ENCODE data around the gene ANKRD63. TPM values are rescaled to one million over a fixed set of nuclear protein-coding genes. Genes with fewer than 3 reads are reported as not detected.

Gene ANKRD63
- total and polyA plus RNA-seq, 9 of the 15 experiments (the other 6 are each of a cell fraction or from before 2014, with no cell fraction given): 1.3 to 2.0 (median 1.8) TPM; not detected in 6

DNA sequence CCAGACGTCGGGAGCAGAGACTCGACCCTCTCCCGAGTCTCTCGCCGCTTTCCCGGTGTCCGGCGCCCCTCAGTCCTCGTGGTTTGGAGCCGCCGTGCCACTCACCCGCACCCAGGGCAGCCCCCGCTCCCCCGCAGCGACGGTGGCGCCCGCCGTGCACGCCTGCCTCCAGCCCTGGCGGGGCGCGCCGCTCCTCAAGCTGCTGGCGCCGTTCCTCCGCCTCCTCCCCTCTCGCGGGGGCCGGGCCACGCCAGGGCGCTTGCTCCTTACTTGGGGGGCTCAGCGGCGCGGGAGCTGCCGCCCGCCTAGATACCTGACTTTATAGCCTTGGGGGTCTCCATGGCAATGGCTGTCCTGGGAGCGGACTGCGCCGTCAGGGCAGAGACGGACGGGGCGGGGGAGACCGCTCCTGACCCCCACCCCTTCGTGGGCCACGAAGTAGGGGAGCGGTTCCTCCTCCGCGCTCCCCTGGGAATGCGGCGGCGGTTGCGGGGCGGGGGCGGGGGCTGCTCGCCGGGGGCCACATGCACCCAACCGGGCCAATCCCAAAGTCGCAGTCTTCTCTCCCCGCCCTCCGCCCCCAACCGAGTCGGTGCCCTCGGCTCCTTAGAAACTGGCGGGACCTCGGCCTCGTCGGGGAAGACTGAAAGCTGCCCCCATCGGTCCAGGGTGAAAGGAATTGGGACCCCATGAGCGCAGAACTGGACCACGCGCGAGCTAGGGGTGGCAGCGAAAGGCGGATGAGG, at the start of gene ANKRD63 (continued):
- TF ChIP-seq, protein P1, sequence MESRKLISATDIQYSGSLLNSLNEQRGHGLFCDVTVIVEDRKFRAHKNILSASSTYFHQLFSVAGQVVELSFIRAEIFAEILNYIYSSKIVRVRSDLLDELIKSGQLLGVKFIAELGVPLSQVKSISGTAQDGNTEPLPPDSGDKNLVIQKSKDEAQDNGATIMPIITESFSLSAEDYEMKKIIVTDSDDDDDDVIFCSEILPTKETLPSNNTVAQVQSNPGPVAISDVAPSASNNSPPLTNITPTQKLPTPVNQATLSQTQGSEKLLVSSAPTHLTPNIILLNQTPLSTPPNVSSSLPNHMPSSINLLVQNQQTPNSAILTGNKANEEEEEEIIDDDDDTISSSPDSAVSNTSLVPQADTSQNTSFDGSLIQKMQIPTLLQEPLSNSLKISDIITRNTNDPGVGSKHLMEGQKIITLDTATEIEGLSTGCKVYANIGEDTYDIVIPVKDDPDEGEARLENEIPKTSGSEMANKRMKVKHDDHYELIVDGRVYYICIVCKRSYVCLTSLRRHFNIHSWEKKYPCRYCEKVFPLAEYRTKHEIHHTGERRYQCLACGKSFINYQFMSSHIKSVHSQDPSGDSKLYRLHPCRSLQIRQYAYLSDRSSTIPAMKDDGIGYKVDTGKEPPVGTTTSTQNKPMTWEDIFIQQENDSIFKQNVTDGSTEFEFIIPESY (CRISPR knock-in tag; IDR thresholded peaks at IDR 0.05): 0 out of 2 replicates have a peak, but pooled peaks have one; percentile 21
- TF ChIP-seq, protein P2, sequence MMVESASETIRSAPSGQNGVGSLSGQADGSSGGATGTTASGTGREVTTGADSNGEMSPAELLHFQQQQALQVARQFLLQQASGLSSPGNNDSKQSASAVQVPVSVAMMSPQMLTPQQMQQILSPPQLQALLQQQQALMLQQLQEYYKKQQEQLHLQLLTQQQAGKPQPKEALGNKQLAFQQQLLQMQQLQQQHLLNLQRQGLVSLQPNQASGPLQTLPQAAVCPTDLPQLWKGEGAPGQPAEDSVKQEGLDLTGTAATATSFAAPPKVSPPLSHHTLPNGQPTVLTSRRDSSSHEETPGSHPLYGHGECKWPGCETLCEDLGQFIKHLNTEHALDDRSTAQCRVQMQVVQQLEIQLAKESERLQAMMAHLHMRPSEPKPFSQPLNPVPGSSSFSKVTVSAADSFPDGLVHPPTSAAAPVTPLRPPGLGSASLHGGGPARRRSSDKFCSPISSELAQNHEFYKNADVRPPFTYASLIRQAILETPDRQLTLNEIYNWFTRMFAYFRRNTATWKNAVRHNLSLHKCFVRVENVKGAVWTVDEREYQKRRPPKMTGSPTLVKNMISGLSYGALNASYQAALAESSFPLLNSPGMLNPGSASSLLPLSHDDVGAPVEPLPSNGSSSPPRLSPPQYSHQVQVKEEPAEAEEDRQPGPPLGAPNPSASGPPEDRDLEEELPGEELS (CRISPR knock-in tag; IDR thresholded peaks at IDR 0.05; ENCODE audit: borderline replicate concordance): no peak
- TF ChIP-seq NFIC (IDR thresholded peaks at IDR 0.05) (peak; percentile 55), ETV5 (CRISPR knock-in tag; IDR thresholded peaks at IDR 0.05; ENCODE audit: low read depth) (peak; percentile 1; the same call in 1 of the 2 replicates), GABPB2 (CRISPR knock-in tag; conservative IDR thresholded peaks at IDR 0.05) (no peak), POLR2G (IDR thresholded peaks at IDR 0.05; ENCODE audit: low read depth, low read length) (peak; percentile 72), SP1 (CRISPR knock-in tag; IDR thresholded peaks at IDR 0.05) (0 out of 2 replicates have a peak, but pooled peaks have one; percentile 57)
- TF ChIP-seq, protein P3, sequence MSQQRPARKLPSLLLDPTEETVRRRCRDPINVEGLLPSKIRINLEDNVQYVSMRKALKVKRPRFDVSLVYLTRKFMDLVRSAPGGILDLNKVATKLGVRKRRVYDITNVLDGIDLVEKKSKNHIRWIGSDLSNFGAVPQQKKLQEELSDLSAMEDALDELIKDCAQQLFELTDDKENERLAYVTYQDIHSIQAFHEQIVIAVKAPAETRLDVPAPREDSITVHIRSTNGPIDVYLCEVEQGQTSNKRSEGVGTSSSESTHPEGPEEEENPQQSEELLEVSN (IDR thresholded peaks at IDR 0.05; ENCODE audit: borderline replicate concordance in 1 of 2, extremely low read depth in 1 of 2, insufficient read depth in 1 of 2, insufficient read length in 1 of 2, low read depth in 1 of 2, low read length in 1 of 2, poor library complexity in 1 of 2, severe bottlenecking in 1 of 2): peak in 1 of 2 experiments; percentile 50

All from K562 (cell line).